Right atrium auricular region (tissue), 2 donors: ENCODE measurements around the gene SRP9. TPM values are rescaled to one million over a fixed set of nuclear protein-coding genes. Genes with fewer than 3 reads are reported as not detected.

Source experiments
- DNase-seq: peaks from one replicate; pipeline ENCODE4 v3.0.0-alpha.2; 2019; ENCODE audit warnings: low spot score
- H3K27ac ChIP-seq, 2 donors: fragments of 200-600 bp; sonication (generic); 1 replicate in 1 of 2; 2 replicates in 1 of 2; pipeline ENCODE4 v1.5.1; 2016 to 2019
- H3K27me3 ChIP-seq, 2 donors: fragments of 200-600 bp; sonication (generic); one replicate each; pipeline versions ENCODE4 v1.5.1 to v1.6.0; 2017 to 2019
- H3K36me3 ChIP-seq: fragments of 200-600 bp; sonication (generic); one replicate; pipeline ENCODE4 v1.5.1; 2016
- H3K4me1 ChIP-seq, 2 donors: fragments of 200-600 bp; sonication (generic); one replicate each; pipeline versions ENCODE4 v1.5.1 to v1.6.0; 2017 to 2019
- H3K4me3 ChIP-seq, 2 donors: fragments of 200-600 bp; sonication (generic); 1 replicate in 1 of 2; 2 replicates in 1 of 2; pipeline ENCODE4 v1.5.1; 2017 to 2019; ENCODE audit warnings: mild to moderate bottlenecking in 1 of 2, moderate library complexity in 1 of 2
- H3K9me3 ChIP-seq, 2 donors: fragments of 200-600 bp; sonication (generic); one replicate each; pipeline ENCODE4 v1.5.1; 2019
- CTCF ChIP-seq, 2 donors: fragments of 200-600 bp; sonication (generic); IDR thresholded peaks; one replicate each; pipeline ENCODE4 v1.5.1; 2019; ENCODE audit warnings: antibody characterized with exemption in 2 of 2
- total RNA-seq, 2 donors: library from RNA; depleted of rRNA; stranded (reverse); fragments of >200 nt; gene quantifications; one replicate each; pipeline ENCODE4 v1.1.0, GENCODE V29; 2016

SRP9 gene
- total RNA-seq, 2 donors from 2014 or later = 143 to 216 TPM

- peak overlapping the region; percentile 74 to 93 for H3K27ac ChIP-seq
- TF ChIP-seq CTCF (IDR thresholded peaks at IDR 0.05) = no peak
Observed at GRCh38 chr1:225737161-225737560, 40.5 kb upstream of the SRP9 start.

GRCh38 chr1:225737866-225738265 lies 39.8 kb upstream of the SRP9 start:
- no peak for TF ChIP-seq CTCF (IDR thresholded peaks at IDR 0.05)
- peaks cover 0 to 29% of the 10 kb centered on the region in 2 donors for H3K4me1 ChIP-seq
- no peaks in the 10 kb centered on the region for H3K9me3 ChIP-seq
- no peaks in the 10 kb centered on the region for H3K27me3 ChIP-seq
- H3K4me3 ChIP-seq = no peak overlapping the region
- no peak for DNase-seq
- no peaks in the 10 kb centered on the region for H3K36me3 ChIP-seq
- H3K27ac ChIP-seq = no peak overlapping the region

More at GRCh38 chr1:225737161-225737560, 40.5 kb upstream of the SRP9 start:
- no peaks in the 10 kb centered on the region for H3K27me3 ChIP-seq
- no peak overlapping the region for H3K4me3 ChIP-seq
- H3K9me3 ChIP-seq = no peaks in the 10 kb centered on the region
- no peaks in the 10 kb centered on the region for H3K36me3 ChIP-seq
- no peak for DNase-seq
- peaks cover 0 to 29% of the 10 kb centered on the region in 2 donors for H3K4me1 ChIP-seq

GRCh38 chr1:225738763-225739162 lies 38.9 kb upstream of the SRP9 start:
- DNase-seq = no peak
- H3K4me3 ChIP-seq = no peak overlapping the region
- H3K27ac ChIP-seq = no peak overlapping the region
- H3K36me3 ChIP-seq = no peaks in the 10 kb centered on the region
- H3K4me1 ChIP-seq = peaks cover 0 to 29% of the 10 kb centered on the region in 2 donors
- H3K27me3 ChIP-seq = no peaks in the 10 kb centered on the region
- H3K9me3 ChIP-seq = no peaks in the 10 kb centered on the region
- TF ChIP-seq CTCF (IDR thresholded peaks at IDR 0.05) = no peak

- peaks cover 0 to 29% of the 10 kb centered on the region in 2 donors for H3K4me1 ChIP-seq
- H3K27me3 ChIP-seq = no peaks in the 10 kb centered on the region
- TF ChIP-seq CTCF (IDR thresholded peaks at IDR 0.05) = no peak
- no peak overlapping the region for H3K4me3 ChIP-seq
- H3K27ac ChIP-seq = no peak overlapping the region
- no peaks in the 10 kb centered on the region for H3K9me3 ChIP-seq
- no peak for DNase-seq
- H3K36me3 ChIP-seq = no peaks in the 10 kb centered on the region
Observed at GRCh38 chr1:225739542-225740107, 38.0 kb upstream of the SRP9 start.

GRCh38 chr1:225744745-225745144 lies 32.9 kb upstream of the SRP9 start:
- no peaks in the 10 kb centered on the region for H3K36me3 ChIP-seq
- H3K4me3 ChIP-seq = no peak overlapping the region
- H3K9me3 ChIP-seq = no peaks in the 10 kb centered on the region
- H3K4me1 ChIP-seq = peaks cover 0 to 23% of the 10 kb centered on the region in 2 donors
- no peak for TF ChIP-seq CTCF (IDR thresholded peaks at IDR 0.05)
- H3K27ac ChIP-seq = peak overlapping the region in 1 of 2 donors; percentile 25
- DNase-seq = no peak
- H3K27me3 ChIP-seq = no peaks in the 10 kb centered on the region

GRCh38 chr1:225745273-225745672 lies 32.4 kb upstream of the SRP9 start:
- no peak overlapping the region for H3K4me3 ChIP-seq
- no peak for DNase-seq
- peaks cover 0 to 27% of the 10 kb centered on the region in 2 donors for H3K4me1 ChIP-seq
- TF ChIP-seq CTCF (IDR thresholded peaks at IDR 0.05) = no peak
- peak overlapping the region; percentile 25 to 92 for H3K27ac ChIP-seq
- no peaks in the 10 kb centered on the region for H3K9me3 ChIP-seq
- H3K27me3 ChIP-seq = no peaks in the 10 kb centered on the region
- H3K36me3 ChIP-seq = no peaks in the 10 kb centered on the region
